Measurements from ENCODE around the gene SHROOM1.

SHROOM1 gene

DNA sequence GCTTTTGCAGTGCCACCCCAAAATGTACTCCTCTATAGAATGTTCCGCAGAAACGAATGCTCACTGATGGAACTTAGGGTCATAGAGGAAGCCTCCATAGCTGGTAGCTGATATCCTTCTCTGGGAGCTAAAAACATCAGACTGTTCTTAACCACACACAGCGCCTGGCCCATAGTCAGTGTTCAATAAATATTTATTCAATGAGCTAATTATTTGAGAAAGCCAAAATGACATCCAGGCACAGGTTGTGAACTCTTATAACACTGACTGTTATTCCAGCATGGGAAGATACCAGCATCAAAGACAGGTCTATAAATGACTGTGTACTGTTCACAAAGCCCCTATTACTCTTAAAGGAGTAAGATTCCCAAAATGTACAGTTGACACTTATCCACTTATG, 22.9 kb upstream of the SHROOM1 start:
- in situ Hi-C loops (cut with MboI; ENCODE audit: low sequenced_read_pairs), result no loop called here

DNA sequence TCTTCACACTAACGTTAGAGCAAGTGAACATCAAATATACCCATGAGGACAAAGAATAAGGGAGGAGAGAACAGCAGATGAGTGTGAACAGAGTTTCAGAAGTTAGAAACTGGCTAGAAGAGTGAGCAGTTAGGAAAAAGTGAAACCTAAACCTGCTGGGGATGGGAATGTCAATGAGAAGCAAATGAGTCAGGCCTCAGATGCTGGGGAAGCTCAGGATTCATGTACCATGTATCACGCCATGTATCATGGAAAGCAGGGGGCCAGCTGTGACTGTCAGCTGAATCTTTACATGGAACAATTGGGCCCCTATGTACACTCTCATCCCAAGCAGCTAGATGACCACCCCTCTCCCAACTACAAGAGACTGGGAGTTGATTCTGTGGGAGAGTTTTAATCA, 19.6 kb upstream of the SHROOM1 start:
- in situ Hi-C loops (cut with MboI; ENCODE audit: low sequenced_read_pairs), result no loop called here

DNA sequence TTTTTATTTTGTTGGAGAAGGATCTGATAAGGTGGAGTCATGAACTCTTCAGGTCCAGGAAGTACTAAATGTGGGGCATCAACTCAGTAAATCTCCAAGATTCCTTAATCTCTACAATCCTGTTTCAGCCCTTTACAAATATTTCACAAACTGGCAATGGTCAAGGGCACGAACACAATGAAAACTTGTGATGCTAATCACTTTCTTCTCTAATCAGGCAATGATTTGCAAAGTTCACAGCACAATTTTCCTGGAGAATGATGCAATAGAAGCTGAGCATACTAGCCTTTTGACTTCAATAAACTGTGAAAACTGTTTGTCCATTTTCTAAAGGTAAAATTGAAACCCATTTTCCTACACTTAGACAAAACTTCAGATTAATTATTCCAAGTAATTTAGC, 18.9 kb upstream of the SHROOM1 start:
- in situ Hi-C loops (cut with MboI; ENCODE audit: low sequenced_read_pairs), result no loop called here

DNA sequence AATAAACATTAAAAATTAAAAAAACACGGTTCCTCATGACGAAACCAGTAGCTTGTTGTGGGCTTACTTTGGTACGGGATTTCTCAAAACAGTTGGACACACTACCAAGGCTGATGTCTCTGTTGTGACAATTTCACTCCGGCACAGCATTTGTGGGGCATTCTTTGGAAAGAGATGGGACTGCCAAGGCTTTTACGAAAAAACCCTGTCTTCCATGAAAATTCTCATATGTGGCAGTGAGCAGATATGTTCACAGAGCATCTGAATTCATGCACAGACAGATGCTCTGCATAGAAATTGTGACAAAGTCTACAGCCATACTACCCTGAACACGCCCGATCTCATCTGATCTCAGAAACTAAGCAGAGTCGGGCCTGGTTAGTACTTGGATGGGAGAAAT, 17.8 kb upstream of the SHROOM1 start:
- in situ Hi-C loops (cut with MboI; ENCODE audit: low sequenced_read_pairs), result no loop called here

DNA sequence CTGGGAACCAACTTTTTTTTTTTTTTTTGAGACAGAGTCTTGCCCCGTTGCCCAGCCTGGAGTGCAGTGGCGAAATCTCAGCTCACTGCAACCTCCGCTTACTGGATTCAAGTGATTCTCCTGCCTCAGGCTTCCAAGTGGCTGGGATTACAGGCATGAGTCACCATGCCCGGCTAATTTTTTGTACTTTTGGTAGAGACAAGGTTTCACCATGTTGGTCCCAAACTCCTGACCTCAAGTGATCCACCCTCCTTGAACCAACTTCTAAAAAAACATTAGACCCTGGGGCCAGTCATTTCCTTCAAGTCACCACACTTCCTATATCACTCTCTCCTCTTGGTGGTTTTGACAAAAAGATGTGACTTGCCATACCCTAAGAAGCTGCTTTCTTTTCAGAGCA, 10.9 kb upstream of the SHROOM1 start:
- in situ Hi-C loops (cut with MboI; ENCODE audit: low sequenced_read_pairs), result no loop called here

DNA sequence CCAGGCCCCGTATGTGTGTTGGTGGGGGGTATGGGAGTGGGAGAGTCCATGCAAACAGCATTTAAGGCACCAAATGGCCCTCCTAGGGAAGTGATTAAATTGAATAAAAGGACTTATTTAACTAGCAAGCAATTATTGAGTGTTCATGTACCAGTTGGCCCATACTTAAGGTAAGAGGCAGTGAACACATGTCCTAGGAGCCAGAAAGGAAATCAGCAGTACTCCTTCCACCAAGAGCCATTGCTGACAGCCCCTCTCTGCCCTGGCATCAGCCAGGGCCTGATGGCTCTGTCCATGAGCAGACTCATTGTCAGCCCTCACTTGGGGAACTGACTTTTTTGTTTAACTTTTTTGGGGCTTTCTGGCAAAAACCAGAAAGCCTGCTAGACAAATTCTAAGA, 10.4 kb upstream of the SHROOM1 start:
- in situ Hi-C loops (cut with MboI; ENCODE audit: low sequenced_read_pairs), result no loop called here

DNA sequence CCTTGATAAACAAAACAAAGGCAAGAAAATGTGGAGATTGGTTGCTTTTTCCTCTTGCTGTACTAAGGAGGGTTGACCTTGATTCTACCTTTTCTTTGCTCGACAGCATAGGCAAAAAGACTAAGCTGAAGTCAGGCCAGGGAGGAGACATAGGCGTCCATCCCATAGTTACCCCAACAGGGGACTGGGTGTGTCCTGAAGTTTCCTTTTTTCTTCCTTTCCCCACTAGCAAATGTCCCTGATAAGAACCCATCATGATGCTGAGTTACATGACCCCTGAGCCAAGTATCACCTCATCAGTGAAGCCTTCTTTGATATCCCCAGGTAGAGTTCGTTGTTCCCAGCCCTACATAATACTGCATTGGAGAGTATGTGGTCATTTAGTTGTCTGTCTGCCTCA, 9.9 kb upstream of the SHROOM1 start:
- in situ Hi-C loops (cut with MboI; ENCODE audit: low sequenced_read_pairs), result no loop called here

DNA sequence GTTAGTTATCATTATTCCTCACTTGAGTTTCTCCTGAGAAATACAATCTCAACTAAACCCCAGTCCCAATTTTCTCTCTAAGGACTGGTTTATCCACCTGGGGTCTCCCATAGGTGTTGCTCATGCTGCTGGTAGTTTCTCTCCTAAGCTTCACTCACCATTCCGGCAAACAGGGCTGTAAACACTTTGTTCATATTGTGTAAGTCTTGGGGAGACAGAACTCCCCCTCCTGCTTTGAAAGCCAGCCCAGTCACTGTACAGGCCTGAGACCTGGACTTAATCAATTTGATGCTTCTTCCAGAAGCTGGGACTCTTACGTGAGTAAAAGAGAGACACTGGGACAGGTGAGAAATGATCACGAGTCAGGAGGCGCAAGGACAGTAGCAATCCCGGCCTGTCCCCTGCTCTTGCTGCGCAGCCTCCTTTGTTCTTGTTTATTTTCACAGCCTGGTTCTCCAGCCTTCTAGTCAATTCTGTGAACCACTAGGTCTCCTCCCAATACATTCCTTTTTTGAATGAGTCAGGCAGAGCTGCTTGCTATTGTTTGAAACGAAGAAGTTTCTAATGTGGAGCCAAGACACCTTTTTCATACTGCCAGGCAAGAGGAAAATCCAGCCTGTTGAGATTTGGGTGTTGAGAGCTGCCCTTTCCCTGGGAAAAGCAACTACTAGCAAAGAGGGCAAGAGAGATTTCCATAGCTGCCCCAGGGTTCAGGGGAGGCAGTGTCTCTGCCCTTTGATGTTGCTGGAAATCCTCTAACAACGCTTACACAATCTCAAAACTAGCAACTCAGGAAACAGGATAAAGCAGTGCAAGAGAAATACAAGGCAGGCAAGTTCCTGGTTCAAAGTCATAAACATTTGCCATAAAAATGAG, 9.2 kb upstream of the SHROOM1 start:
- in situ Hi-C loops (cut with MboI; ENCODE audit: low sequenced_read_pairs), result no loop called here

DNA sequence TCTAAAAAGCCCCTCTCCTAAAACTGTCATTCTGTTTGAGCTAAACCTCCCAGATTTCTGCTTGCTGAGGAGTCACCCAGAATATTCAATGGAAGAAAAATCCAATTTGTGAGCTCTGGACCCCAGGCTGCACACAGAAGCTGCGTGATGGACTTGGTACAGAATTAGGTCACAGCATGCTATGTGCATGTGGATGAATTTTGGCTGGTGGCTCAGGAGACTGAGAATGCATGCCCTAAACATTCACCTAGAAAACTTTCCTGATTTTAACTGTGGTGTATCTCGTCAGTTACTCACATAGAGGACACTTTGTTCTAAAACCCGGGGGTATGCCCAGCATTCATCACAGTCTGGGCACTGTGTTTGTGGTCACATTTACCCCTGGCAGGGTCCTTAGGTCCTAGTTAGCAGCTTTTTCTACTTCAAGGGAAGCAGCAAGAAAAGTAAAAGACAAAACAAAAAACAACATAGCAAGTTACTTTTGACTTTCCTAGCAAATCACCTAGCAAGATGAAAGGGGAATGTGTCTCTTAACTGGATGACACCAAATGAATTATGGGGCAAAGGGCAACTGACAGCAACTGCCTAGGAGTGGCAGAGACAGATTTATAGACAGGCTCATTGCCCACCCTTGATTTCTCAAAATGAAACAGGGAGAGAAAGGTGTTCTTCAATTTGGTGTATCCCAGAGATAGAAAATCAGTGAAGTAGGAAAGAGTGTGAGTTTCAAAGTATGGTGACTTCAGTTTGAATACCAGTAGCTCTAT, 8.3 kb upstream of the SHROOM1 start:
- in situ Hi-C loops (cut with MboI; ENCODE audit: low sequenced_read_pairs), result no loop called here

DNA sequence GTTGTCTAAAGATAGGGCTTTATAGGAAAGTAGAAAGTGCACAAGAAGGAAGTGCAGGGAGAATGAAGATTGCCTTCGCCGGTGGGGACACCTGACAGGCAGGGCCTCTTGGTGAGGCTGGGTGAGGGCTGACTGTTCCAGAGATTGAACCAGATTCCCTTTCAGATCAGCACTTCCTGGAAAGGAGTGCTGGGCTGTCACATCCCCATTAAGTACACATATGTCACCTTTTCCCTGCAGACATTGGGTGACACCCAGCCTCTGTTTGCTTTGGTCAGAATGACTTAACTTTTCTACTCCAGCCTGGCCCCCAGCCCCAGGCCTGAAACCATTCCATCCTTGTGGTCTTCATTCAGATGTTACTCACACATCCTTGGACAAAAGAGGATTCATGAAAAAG, 7.4 kb upstream of the SHROOM1 start:
- in situ Hi-C loops (cut with MboI; ENCODE audit: low sequenced_read_pairs), result no loop called here

DNA sequence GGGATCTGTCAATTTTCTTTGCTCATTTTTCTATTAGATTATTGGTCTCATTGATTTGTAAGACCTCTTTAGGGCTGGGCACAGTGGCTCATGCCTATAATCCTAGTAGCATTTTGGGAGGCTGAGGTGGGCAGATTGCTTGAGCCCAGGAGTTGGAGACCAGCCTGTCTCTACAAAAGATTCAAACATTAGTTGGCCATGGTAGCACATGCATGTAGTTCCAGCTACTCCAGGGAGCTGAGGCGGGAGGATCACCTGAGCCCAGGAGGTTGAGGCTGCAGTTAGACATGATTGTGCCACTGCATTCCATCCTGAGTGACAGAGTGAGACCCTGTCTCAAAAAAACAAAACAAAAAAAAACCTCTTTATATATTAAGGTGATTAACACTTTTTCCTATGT, 6.4 kb upstream of the SHROOM1 start:
- in situ Hi-C loops (cut with MboI; ENCODE audit: low sequenced_read_pairs), result no loop called here

DNA sequence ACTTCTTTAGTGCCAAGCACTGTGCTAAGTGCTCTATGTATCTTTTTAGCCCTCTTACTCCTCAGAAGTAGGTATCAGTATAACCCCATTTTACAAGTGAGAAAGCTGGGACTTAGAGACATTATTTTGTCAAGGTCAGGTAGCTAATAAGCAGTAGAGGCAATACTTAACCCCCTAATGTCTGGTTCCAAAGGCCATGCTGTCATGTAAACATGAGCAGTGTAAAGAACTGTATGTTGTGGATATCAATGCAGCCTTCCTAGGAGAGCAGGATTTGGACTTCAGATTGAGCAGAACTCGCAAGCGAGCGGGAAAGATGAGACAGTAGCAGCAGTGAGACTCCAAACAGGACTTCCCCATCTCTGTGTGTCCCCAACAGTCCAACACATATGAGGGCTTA, 3.6 kb upstream of the SHROOM1 start:
- in situ Hi-C loops (cut with MboI; ENCODE audit: low sequenced_read_pairs), result no loop called here

DNA sequence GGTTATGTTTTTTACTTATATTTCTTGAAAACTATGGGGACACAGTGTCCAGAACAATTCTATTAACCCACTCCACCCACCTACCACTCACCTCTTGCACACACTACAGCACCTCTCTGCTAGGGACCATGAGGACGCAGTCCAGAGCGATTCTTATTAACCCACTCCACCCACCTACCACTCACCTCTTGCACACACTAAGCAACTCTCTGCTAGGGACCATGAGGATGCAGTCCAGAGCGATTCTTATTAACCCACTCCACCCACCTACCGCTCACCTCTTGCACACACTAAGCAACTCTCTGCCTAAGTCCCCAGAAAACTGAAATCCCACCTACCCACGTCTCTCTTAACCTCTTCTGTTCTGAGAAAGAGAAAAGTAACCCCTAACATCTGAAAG, 2.2 kb upstream of the SHROOM1 start:
- in situ Hi-C loops (cut with MboI; ENCODE audit: low sequenced_read_pairs), result no loop called here

DNA sequence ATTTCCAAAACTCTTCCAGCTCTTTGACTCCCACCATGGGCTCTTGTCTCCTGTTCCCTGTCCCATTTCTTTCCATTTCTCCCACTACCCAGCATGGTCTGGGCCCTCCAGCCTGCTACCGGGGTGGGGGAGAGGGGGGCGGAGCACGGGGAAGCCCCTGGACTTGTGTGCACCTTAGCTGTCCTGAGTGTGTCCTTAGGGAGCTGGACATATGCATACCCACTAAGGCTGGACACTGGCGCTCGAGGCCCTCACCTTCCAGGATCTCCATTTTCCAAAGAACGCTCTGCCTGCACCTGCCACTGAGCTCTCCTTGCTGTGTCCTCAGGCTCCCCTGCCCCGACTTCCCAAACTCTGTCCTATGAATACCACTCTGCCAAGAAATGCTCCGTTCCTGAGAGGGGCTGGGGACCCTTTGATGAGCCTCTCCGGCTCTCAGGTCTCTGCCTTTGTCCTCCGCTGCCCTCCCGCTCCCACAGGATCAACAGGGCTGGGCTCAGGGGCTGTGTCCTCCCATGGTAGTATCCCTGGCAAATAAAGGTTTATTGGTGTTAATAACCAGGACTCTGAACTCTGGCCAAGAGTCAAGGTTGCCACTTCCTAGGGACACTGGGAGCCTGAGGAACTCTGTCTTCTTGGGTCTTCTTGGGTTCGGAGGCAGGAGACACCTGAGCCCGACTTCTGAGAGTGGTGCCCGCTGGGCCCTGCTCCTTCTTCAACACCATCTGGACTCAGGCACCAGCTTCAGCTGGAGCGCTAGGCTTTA, 831 bp upstream of the SHROOM1 start:
- in situ Hi-C loops (cut with MboI; ENCODE audit: low sequenced_read_pairs), result no loop called here

DNA sequence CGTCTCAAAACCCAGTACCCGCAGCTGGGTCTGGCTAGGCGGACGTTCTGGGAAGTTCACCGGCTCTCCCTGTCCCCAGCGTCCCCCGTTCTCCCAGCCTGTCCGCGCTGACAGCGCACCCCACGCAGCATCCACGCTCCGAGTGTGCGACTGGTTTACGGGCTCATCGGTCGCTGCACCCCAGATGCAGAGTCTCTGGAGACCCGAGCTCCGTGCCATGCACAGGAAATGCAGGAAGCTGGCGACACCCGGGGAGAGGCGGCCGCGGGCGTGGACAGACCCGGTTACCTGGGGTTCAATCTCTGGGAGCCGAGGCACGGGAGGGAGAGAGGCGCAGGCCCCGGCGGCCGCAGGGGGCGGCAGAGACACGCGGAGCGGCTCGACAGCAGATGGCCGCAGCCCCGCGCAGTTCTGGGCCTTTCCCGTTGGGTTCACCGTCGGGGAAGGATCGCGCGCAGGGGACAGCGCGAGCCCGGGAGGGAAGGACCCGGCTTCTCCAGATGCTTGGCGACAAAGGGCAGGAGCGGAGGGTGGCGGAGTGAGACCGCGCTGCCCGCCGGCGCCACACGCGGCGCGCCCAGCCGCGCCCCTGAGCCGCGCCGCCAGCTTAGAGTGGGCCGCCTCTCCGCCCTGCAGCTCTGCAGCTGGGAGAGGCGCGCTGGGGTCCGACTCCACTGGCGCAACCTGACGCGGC, 558 bp downstream of the SHROOM1 start:
- in situ Hi-C loops (cut with MboI; ENCODE audit: low sequenced_read_pairs), result no loop called here

DNA sequence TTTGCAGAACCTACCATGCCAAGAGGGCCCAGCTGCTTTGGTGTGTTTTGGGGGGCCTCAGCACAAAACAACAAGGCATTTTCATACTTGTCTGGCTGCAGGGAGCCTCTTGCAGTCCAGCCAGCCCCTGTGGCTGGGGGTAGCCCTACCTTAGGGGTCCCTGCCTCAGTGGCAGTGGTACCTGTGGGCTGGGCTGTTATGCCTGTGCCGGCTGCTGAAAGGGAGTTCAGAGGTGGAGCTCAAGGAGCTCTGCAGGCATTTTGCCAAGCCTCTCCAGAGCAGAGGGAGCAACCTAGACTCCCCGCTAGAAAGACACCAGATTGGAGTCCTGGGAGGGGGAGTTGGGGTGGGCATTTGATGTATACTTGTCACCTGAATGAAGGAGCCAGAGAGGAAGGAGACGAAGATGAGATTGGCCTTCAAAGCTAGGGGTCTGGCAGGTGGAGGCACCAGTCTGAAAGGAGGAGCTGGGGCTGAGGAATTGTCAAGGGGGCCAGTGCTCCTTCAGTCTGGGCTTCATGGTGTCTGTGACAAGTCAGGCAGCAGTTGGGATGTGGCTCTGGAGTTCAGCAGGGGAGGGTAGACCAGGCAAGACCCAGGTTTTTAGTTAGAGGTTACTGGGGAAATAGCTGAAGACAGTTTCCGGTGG, 1.5 kb downstream of the SHROOM1 start:
- in situ Hi-C loops (cut with MboI; ENCODE audit: low sequenced_read_pairs), result no loop called here

DNA sequence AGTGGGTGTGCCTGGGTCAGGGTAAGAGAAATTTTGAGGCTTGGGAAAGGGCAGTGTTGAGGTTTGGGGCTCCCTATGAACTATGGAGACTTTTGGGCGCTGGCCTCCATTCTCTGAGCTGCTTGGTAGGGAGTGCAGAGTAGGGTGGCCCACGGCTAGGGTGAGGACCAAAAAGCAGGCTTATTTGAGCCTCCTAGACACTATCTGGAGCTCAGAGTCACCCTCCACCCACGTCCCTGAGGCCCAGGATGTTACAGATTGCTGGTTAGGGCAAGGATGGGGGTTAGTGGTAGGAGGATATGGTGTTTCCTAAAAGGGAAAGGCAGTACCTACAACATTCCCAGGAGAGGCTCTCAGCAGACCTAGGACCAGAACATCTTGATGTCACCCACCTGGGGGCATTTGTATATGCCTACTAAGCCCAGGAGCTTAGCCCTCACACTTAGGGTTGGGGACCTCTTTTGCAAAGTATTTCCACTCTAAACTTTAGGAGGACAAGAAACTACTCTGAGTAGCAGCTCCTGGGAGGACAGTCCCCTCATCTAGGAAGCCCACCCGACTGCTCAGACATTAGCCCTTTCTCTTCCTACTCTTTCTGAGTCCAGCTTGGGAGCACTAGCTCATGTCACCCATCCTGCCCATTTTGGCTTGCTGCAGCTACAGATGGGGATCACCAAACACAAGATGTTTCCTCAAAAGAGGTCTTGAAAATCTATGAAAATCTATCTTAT, 2.3 kb downstream of the SHROOM1 start:
- in situ Hi-C loops (cut with MboI; ENCODE audit: low sequenced_read_pairs), result no loop called here

DNA sequence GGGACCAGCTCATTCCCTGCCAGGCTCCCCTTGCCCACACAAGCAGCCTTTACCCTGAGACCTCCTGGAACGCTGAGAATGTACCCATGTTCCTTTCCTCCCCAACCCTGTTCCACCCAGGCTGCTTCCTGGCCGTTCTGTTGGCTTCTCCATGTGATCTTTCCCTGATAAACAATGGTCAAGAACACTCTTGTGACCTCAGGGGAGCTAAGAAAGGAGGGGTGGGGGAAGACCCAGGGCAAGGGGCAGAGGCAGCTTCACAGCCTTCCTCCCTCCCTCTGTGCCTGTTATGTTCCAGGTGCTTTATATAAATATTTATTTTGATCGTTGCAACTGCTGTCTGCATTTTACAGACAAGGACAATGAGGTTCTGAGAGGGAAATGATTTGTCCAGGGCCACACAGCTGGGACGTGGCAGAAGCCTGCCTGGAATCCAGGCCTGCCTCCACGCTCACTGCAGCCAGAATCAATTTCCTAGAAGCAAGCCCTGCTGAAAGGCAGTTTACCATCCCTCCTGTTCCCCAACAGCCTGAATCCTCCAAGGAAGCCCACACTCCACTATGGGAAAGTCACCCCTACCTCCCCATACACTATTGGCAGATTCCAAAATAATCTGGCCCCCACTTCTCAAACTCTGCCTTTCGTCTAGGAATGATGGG, 3.9 kb downstream of the SHROOM1 start:
- in situ Hi-C loops (cut with MboI; ENCODE audit: low sequenced_read_pairs), result no loop called here

DNA sequence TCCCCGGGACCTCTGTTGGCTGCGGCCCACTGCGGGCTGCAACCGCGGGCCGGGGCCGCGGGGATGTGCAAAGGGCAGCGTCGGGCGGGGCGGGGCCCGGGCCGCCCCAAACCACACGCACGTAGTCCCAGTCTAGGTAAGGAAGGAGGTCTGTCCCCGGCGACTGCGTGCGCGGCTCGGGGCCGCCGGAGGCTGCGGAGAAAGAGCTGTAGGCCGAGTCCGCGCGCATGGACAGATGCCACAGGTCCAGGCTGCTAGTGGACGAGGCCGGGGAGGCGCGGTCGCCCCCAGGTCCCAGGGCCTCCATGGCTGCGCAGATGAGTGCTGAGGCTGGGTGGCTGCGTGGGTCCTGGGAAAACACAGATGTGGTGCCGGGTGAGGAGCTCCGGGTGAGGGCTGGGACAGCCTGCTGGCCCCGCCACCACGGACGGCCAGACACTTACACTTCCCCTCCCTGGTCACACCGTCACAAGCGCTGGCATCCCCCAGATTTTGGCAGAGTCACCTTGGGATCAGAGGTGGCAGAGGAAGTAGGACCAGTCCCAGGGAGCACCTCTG, 4.5 kb downstream of the SHROOM1 start:
- in situ Hi-C loops (cut with MboI; ENCODE audit: low sequenced_read_pairs), result no loop called here
